Gastroesophageal sphincter (tissue), 3 donors: ENCODE measurements around the gene NBR1.
"Not testable (repeated sequence)": the region's sequence is repeated elsewhere in the genome, so short reads cannot be mapped to it uniquely, and the experiment has no call there.

ENCODE experiments used
- POLR2A ChIP-seq, 2 donors: fragments of 450-650 bp; IDR thresholded peaks; one replicate each; pipeline ENCODE4 v1.6.1; 2017; ENCODE audit warnings: antibody characterized with exemption in 2 of 2, mild to moderate bottlenecking in 2 of 2, moderate library complexity in 1 of 2
- TF ChIP-seq, protein P1 (sequence below), 4 experiments: fragments of 200-600 bp in 2 of 4; fragments of 450-650 bp in 2 of 4; sonication (generic) in 1 of 4; IDR thresholded peaks; one replicate each; pipeline ENCODE4 v1.5.1; 2017 to 2019; ENCODE audit warnings: antibody characterized with exemption in 4 of 4, mild to moderate bottlenecking in 2 of 4, moderate library complexity in 2 of 4

DNA sequence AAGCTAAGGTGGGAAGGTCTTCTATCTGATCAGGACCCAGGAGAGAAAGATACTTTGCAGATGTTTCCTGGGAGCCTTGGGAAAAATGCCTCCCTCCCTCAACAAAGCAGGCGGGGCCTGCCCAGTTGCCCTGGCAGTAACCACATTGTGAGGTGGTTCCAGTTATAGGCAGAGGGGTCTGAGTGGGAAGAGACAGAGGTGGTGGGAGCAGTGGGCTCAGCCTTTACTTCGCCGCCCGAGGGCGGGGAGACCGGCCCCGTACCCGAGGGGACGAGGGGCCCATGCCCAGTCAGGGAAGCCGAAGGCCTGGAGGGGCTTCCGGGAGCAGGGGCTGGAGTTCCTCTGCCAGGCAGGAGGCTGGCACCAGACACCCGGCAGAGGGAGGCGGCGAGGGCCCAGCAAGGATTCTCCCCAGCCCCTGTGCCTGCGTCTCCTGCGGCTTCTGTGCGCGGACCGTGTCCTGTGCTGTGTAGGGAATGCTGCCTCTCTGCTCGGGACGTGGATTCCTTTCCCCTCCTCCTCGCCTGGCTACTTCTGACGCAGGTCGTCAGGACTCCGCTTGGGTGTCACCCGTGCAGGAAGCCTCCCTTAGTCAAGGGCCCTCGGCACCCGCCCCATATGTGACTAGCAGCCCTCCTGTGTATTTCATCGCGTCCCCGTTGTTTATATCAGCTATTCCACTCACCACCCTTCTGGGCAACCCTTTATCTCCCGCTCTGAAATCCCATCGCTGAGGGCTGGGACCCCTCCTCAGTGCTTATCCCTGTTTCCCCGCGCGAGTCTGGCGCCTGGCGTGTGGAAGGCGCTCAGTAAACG is 60.4 kb downstream of the NBR1 start:
- TF ChIP-seq POLR2A (IDR thresholded peaks at IDR 0.05): peak in 1 of 2 donors; percentile 18
- TF ChIP-seq, protein P1, sequence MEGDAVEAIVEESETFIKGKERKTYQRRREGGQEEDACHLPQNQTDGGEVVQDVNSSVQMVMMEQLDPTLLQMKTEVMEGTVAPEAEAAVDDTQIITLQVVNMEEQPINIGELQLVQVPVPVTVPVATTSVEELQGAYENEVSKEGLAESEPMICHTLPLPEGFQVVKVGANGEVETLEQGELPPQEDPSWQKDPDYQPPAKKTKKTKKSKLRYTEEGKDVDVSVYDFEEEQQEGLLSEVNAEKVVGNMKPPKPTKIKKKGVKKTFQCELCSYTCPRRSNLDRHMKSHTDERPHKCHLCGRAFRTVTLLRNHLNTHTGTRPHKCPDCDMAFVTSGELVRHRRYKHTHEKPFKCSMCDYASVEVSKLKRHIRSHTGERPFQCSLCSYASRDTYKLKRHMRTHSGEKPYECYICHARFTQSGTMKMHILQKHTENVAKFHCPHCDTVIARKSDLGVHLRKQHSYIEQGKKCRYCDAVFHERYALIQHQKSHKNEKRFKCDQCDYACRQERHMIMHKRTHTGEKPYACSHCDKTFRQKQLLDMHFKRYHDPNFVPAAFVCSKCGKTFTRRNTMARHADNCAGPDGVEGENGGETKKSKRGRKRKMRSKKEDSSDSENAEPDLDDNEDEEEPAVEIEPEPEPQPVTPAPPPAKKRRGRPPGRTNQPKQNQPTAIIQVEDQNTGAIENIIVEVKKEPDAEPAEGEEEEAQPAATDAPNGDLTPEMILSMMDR (IDR thresholded peaks at IDR 0.05): not testable (repeated sequence)
